ENCODE measurements around the gene MRPS7.

MRPS7 gene

DNA sequence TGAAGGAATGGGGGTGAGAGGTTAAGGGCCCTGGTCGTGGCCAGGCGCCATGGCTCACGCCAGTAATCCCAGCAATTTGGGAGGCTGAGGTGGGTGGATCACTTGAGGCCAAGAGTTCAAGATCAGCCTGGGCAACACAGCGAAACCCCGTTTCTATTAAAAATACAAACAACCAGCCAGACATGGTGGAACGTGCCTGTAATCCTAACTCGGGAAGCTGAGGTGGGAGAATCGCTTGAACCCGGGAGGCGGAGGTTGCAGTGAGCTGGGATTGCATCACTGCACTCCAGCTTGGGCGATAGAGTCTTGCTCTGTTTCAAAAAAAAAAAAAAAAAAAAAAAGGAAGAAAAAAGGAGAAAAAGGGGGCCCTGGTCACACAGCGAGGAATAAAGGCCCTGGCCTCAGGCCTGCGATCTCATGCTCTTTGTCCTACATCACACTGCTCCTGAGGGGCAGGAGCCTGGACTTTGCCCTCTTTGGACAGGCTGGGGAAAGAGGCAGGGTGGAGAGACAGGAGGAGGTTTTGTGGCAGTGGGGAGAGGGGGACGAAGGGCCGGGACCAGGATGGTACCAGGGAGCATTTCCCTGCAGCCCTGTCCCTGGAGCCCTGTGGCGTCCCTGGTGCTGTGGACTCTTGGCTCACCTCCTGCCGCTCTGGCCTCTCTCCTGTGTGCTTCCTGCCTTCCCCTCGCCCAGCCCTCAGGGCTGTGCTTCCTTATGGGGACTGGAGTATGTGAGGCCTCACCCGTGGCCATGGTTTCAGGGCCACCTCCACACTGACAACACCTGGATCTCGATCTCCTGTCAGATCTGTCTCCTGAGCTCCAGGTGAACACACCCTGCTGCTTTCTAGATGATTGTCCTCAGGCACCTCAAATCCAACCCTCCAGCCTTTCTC, 47.3 kb downstream of the MRPS7 start:
- no peak for DNase-seq (ENCODE audit: low read depth)
- no peak overlapping the region for H3K4me3 ChIP-seq (ENCODE audit: low read depth, low read length)
- in situ Hi-C loops (cut with HindIII; ENCODE audit: low sequenced_read_pairs): no loop called here
- TF ChIP-seq, protein P1, sequence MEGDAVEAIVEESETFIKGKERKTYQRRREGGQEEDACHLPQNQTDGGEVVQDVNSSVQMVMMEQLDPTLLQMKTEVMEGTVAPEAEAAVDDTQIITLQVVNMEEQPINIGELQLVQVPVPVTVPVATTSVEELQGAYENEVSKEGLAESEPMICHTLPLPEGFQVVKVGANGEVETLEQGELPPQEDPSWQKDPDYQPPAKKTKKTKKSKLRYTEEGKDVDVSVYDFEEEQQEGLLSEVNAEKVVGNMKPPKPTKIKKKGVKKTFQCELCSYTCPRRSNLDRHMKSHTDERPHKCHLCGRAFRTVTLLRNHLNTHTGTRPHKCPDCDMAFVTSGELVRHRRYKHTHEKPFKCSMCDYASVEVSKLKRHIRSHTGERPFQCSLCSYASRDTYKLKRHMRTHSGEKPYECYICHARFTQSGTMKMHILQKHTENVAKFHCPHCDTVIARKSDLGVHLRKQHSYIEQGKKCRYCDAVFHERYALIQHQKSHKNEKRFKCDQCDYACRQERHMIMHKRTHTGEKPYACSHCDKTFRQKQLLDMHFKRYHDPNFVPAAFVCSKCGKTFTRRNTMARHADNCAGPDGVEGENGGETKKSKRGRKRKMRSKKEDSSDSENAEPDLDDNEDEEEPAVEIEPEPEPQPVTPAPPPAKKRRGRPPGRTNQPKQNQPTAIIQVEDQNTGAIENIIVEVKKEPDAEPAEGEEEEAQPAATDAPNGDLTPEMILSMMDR (IDR thresholded peaks at IDR 0.05; ENCODE audit: low read depth, low read length, missing control alignments): no peak

DNA sequence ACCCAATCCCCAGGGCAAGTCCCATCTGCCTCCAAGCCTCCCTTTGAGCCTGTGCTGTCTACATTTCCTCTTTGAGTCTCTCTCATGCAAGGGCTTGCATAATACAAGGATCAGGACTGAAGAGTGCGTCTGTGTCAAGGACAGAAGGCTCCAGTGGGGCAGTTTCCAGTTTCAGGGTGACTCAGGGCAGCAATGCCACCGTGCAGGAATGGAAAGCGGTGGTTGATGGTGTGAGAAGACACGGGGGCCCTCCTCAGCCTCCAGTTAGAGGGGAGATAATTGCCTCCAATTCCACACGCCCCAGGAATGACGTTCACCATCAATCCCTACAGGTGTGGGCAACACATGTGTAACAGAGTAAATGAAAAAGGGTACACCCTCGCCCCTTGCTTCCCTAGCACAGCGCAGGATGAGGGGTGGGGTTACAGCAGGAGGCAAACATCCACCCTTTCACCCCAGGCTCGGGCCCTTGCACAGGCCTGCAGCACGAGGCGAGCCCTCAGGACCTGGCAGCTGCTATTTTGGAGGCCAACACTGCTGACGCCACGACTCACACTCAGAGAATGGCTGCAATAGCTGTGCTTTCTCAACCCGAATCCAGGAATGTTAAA, 52.4 kb downstream of the MRPS7 start:
- no peak overlapping the region for H3K4me3 ChIP-seq (ENCODE audit: low read depth, low read length)
- DNase-seq (ENCODE audit: low read depth): no peak
- TF ChIP-seq, protein P1 (IDR thresholded peaks at IDR 0.05; ENCODE audit: low read depth, low read length, missing control alignments): no peak
- in situ Hi-C loops (cut with HindIII; ENCODE audit: low sequenced_read_pairs): no loop called here

DNA sequence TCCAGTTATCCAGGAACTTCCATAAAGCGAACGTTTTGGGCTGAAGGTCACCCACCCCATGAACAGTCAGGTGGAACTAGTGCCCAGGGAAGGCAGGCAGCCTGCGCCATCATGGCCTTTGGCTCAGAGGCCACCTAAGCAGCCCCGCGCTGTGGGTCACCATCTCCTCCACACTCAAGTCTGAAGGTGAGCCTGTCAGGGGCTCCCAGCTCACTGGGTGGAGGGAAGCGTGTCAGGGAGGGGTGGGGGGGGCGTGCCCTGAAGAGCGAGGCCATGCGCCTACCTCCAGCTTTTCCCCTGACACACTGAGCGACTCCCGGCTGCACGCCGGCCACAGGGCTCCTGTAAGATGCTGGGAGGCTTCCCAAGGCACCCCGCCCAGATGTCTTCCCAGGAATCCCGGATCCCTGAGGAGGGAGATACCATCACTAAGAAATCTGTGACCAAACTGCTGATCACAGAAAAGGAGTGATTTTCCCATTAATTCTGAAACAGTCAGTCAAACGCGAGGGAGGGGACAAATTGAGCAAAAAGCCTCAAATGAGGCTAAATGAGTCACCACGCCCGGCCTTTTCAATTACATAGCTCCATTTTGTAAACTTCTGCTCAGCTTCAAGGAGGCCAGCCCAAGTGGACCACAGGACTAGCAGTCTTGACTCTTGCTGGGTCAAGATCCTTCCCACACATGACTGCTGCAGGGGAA, 54.0 kb downstream of the MRPS7 start:
- no peak for DNase-seq (ENCODE audit: low read depth)

More for the DNA sequence above, 54.0 kb downstream of the MRPS7 start:
- TF ChIP-seq, protein P1 (IDR thresholded peaks at IDR 0.05; ENCODE audit: low read depth, low read length, missing control alignments): no peak
- in situ Hi-C loops (cut with HindIII; ENCODE audit: low sequenced_read_pairs): no loop called here
- H3K4me3 ChIP-seq (ENCODE audit: low read depth, low read length): no peak overlapping the region
